Inflammatory macrophage (primary cell): Measurements from ENCODE around the gene ZNF330.
"Not testable (repeated sequence)": the region's sequence is repeated elsewhere in the genome, so short reads cannot be mapped to it uniquely, and the experiment has no call there.

Experiments
- DNase-seq, 2 donors: peaks; one replicate each; pipeline ENCODE4 v3.0.0-alpha.2; 2020 to 2022
- total RNA-seq, 18 experiments: gene quantifications; one replicate each; lab custom pipeline; 2026; ENCODE audit warnings: mixed read lengths in 6 of 18, inconsistent platforms in 2 of 18; lab: John Stamatoyannopoulos, UW

Gene ZNF330
- total RNA-seq: 21.5 to 90.7 (median 55.8) reads per million in 18 experiments

- DNase-seq: peak; percentile 91 to 93
Observed at GRCh38 chr4:141220691-141221659, at the start of gene ZNF330. ZNF330 (plus strand) TSS chr4:141220895; CDS start chr4:141222372, 1,477 bp downstream.

GRCh38 chr4:141174457-141174856 is 46.2 kb upstream of the ZNF330 start:
- DNase-seq: no peak

GRCh38 chr4:141177171-141177570 is 43.5 kb upstream of the ZNF330 start:
- no peak for DNase-seq

GRCh38 chr4:141179474-141180373 is 41.0 kb upstream of the ZNF330 start:
- DNase-seq: no peak

- no peak for DNase-seq
Observed at GRCh38 chr4:141180991-141181761, 39.5 kb upstream of the ZNF330 start.

GRCh38 chr4:141183491-141183890 is 37.2 kb upstream of the ZNF330 start:
- DNase-seq: not testable (repeated sequence)

- no peak for DNase-seq
Observed at GRCh38 chr4:141192564-141192963, 28.1 kb upstream of the ZNF330 start.

- no peak for DNase-seq
Observed at GRCh38 chr4:141193516-141194034, 27.1 kb upstream of the ZNF330 start.

GRCh38 chr4:141195095-141195707 is 25.5 kb upstream of the ZNF330 start:
- no peak for DNase-seq

- DNase-seq: no peak
Observed at GRCh38 chr4:141196227-141196933, 24.3 kb upstream of the ZNF330 start.

- DNase-seq: peak in 1 of 2 donors; percentile 7
Observed at GRCh38 chr4:141207961-141208360, 12.7 kb upstream of the ZNF330 start.

GRCh38 chr4:141210168-141210567 is 10.5 kb upstream of the ZNF330 start:
- no peak for DNase-seq

- no peak for DNase-seq
Observed at GRCh38 chr4:141213550-141213991, 7.1 kb upstream of the ZNF330 start.

GRCh38 chr4:141215030-141215429 is 5.7 kb upstream of the ZNF330 start:
- no peak for DNase-seq

GRCh38 chr4:141216002-141216761 is 4.5 kb upstream of the ZNF330 start:
- DNase-seq: no peak

GRCh38 chr4:141220271-141220670 is 424 bp upstream of the ZNF330 start:
- DNase-seq: no peak

- DNase-seq: no peak
Observed at GRCh38 chr4:141223418-141223817, 2.7 kb downstream of the ZNF330 start.

GRCh38 chr4:141227280-141227679 is 6.6 kb downstream of the ZNF330 start:
- not testable (repeated sequence) for DNase-seq

GRCh38 chr4:141229408-141230101 is 8.9 kb downstream of the ZNF330 start:
- DNase-seq: no peak
